ENCODE measurements around the gene PSMB7.

PSMB7 gene

GRCh38 chr9:124321935-124322334 is 93.3 kb downstream of the PSMB7 start:
- no peaks in the 10 kb centered on the region for H3K9me3 ChIP-seq (ENCODE audit: control insufficient read depth, low read depth, low read length)
- no peak overlapping the region for H3K4me3 ChIP-seq (ENCODE audit: low read length)
- no peak overlapping the region for H3K27ac ChIP-seq (ENCODE audit: low read length)
- no peaks in the 10 kb centered on the region for H3K27me3 ChIP-seq (ENCODE audit: control insufficient read depth, insufficient read depth, low read length)
- H3K36me3 ChIP-seq (ENCODE audit: control insufficient read depth, low read depth, low read length) = no peaks in the 10 kb centered on the region
- H3K4me1 ChIP-seq (ENCODE audit: control insufficient read depth, low read depth, low read length) = no peaks in the 10 kb centered on the region
- H3K9ac ChIP-seq (ENCODE audit: low read length) = no peak overlapping the region

- H3K27me3 ChIP-seq (ENCODE audit: control insufficient read depth, insufficient read depth, low read length) = no peaks in the 10 kb centered on the region
- H3K4me3 ChIP-seq (ENCODE audit: low read length) = no peak overlapping the region
- H3K9ac ChIP-seq (ENCODE audit: low read length) = no peak overlapping the region
- no peaks in the 10 kb centered on the region for H3K36me3 ChIP-seq (ENCODE audit: control insufficient read depth, low read depth, low read length)
- no peak overlapping the region for H3K27ac ChIP-seq (ENCODE audit: low read length)
- no peaks in the 10 kb centered on the region for H3K4me1 ChIP-seq (ENCODE audit: control insufficient read depth, low read depth, low read length)
- no peaks in the 10 kb centered on the region for H3K9me3 ChIP-seq (ENCODE audit: control insufficient read depth, low read depth, low read length)
Measured at GRCh38 chr9:124321416-124321815, 93.8 kb downstream of the PSMB7 start.

GRCh38 chr9:124320062-124320973 is 94.9 kb downstream of the PSMB7 start:
- Histone ChIP-seq H3K4me3 (ENCODE audit: low read length) (no peak overlapping the region), H3K9me3 (ENCODE audit: control insufficient read depth, low read depth, low read length) (no peaks in the 10 kb centered on the region), H3K9ac (ENCODE audit: low read length) (no peak overlapping the region), H3K27ac (ENCODE audit: low read length) (no peak overlapping the region), H3K36me3 (ENCODE audit: control insufficient read depth, low read depth, low read length) (no peaks in the 10 kb centered on the region), H3K27me3 (ENCODE audit: control insufficient read depth, insufficient read depth, low read length) (no peaks in the 10 kb centered on the region), H3K4me1 (ENCODE audit: control insufficient read depth, low read depth, low read length) (no peaks in the 10 kb centered on the region)

GRCh38 chr9:124315882-124316281 is 99.4 kb downstream of the PSMB7 start:
- Histone ChIP-seq H3K9me3 (ENCODE audit: control insufficient read depth, low read depth, low read length) (no peaks in the 10 kb centered on the region), H3K9ac (ENCODE audit: low read length) (no peak overlapping the region), H3K27ac (ENCODE audit: low read length) (no peak overlapping the region), H3K4me1 (ENCODE audit: control insufficient read depth, low read depth, low read length) (no peaks in the 10 kb centered on the region), H3K36me3 (ENCODE audit: control insufficient read depth, low read depth, low read length) (no peaks in the 10 kb centered on the region), H3K27me3 (ENCODE audit: control insufficient read depth, insufficient read depth, low read length) (no peaks in the 10 kb centered on the region), H3K4me3 (ENCODE audit: low read length) (no peak overlapping the region)

- H3K36me3 ChIP-seq (ENCODE audit: control insufficient read depth, low read depth, low read length) = no peaks in the 10 kb centered on the region
- no peaks in the 10 kb centered on the region for H3K9me3 ChIP-seq (ENCODE audit: control insufficient read depth, low read depth, low read length)
Measured at GRCh38 chr9:124313940-124314339, 101.3 kb downstream of the PSMB7 start.

GRCh38 chr9:124312290-124313265 is 102.7 kb downstream of the PSMB7 start:
- H3K4me3 ChIP-seq (ENCODE audit: low read length) = no peak overlapping the region
- no peak overlapping the region for H3K27ac ChIP-seq (ENCODE audit: low read length)
- no peaks in the 10 kb centered on the region for H3K9me3 ChIP-seq (ENCODE audit: control insufficient read depth, low read depth, low read length)
- no peaks in the 10 kb centered on the region for H3K27me3 ChIP-seq (ENCODE audit: control insufficient read depth, insufficient read depth, low read length)
- H3K9ac ChIP-seq (ENCODE audit: low read length) = no peak overlapping the region
- H3K4me1 ChIP-seq (ENCODE audit: control insufficient read depth, low read depth, low read length) = no peaks in the 10 kb centered on the region
- no peaks in the 10 kb centered on the region for H3K36me3 ChIP-seq (ENCODE audit: control insufficient read depth, low read depth, low read length)

More at GRCh38 chr9:124313940-124314339, 101.3 kb downstream of the PSMB7 start:
- no peak overlapping the region for H3K4me3 ChIP-seq (ENCODE audit: low read length)
- no peak overlapping the region for H3K27ac ChIP-seq (ENCODE audit: low read length)
- H3K9ac ChIP-seq (ENCODE audit: low read length) = no peak overlapping the region
- H3K4me1 ChIP-seq (ENCODE audit: control insufficient read depth, low read depth, low read length) = no peaks in the 10 kb centered on the region
- no peaks in the 10 kb centered on the region for H3K27me3 ChIP-seq (ENCODE audit: control insufficient read depth, insufficient read depth, low read length)

DNA sequence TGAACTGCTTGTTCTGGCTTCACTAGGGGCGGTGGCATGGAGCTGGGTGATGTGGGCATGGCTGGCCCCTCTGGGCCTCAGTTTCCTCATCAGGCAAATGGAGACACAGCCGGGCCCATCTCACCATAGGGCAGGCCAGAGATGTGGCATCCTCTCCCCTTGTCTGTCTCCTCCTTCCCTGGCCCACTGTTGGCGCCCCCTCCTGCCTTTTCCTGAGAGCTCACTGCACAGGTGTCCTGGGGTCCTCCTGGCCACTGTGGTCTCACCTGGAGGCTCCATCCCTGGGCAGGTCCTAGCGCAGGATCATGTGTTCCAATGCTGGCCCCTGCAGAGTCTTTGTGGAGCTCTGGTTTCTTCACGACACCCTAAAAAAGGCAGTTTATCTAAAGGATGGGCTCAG is 104.0 kb downstream of the PSMB7 start:
- no peak overlapping the region for H3K9ac ChIP-seq (ENCODE audit: low read length)
- no peaks in the 10 kb centered on the region for H3K4me1 ChIP-seq (ENCODE audit: control insufficient read depth, low read depth, low read length)
- H3K4me3 ChIP-seq (ENCODE audit: low read length) = no peak overlapping the region
- no peak overlapping the region for H3K27ac ChIP-seq (ENCODE audit: low read length)
- no peaks in the 10 kb centered on the region for H3K9me3 ChIP-seq (ENCODE audit: control insufficient read depth, low read depth, low read length)
- H3K36me3 ChIP-seq (ENCODE audit: control insufficient read depth, low read depth, low read length) = no peaks in the 10 kb centered on the region
- H3K27me3 ChIP-seq (ENCODE audit: control insufficient read depth, insufficient read depth, low read length) = no peaks in the 10 kb centered on the region

GRCh38 chr9:124309667-124310084 is 105.6 kb downstream of the PSMB7 start:
- Histone ChIP-seq H3K36me3 (ENCODE audit: control insufficient read depth, low read depth, low read length) (no peaks in the 10 kb centered on the region), H3K9ac (ENCODE audit: low read length) (no peak overlapping the region), H3K4me1 (ENCODE audit: control insufficient read depth, low read depth, low read length) (no peaks in the 10 kb centered on the region), H3K27ac (ENCODE audit: low read length) (no peak overlapping the region), H3K9me3 (ENCODE audit: control insufficient read depth, low read depth, low read length) (no peaks in the 10 kb centered on the region), H3K27me3 (ENCODE audit: control insufficient read depth, insufficient read depth, low read length) (no peaks in the 10 kb centered on the region), H3K4me3 (ENCODE audit: low read length) (no peak overlapping the region)

- H3K27me3 ChIP-seq (ENCODE audit: control insufficient read depth, insufficient read depth, low read length) = no peaks in the 10 kb centered on the region
- no peaks in the 10 kb centered on the region for H3K9me3 ChIP-seq (ENCODE audit: control insufficient read depth, low read depth, low read length)
- H3K36me3 ChIP-seq (ENCODE audit: control insufficient read depth, low read depth, low read length) = no peaks in the 10 kb centered on the region
- no peak overlapping the region for H3K27ac ChIP-seq (ENCODE audit: low read length)
- H3K9ac ChIP-seq (ENCODE audit: low read length) = no peak overlapping the region
- H3K4me1 ChIP-seq (ENCODE audit: control insufficient read depth, low read depth, low read length) = no peaks in the 10 kb centered on the region
- H3K4me3 ChIP-seq (ENCODE audit: low read length) = no peak overlapping the region
Measured at GRCh38 chr9:124308606-124309491, 106.4 kb downstream of the PSMB7 start.

DNA sequence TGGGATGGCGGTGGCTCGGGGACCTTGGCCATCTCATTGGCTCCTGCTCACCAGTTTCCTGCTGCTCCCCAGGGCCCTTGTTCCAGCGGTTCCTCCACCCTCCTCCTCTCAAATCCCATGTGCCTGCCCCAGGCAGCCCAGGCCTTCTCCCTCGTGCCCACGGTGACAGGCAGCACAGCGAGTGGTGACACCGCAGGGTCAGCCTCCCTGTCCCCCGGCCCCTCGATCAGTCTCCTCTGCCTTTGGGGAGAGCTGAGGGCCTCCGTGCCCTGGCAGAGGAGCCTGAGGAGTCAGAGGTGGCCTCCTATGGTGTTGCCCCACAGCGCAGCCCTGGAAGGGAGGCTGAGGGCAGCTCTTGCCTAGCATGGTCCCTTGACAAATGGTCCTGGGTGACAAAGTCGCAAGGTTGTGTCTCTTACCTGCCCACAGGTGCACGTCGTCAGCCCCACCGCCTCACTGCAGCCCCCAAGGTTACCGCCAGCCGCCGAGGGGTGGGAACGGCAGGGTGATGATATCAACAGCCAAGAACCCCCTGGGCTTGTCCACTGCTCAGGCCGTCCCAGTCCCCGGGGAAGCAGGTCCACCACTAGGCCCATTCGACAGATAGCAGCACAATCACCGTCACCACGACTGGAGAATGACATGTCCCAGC is 107.7 kb downstream of the PSMB7 start:
- no peaks in the 10 kb centered on the region for H3K36me3 ChIP-seq (ENCODE audit: control insufficient read depth, low read depth, low read length)
- H3K9me3 ChIP-seq (ENCODE audit: control insufficient read depth, low read depth, low read length) = no peaks in the 10 kb centered on the region
- H3K4me1 ChIP-seq (ENCODE audit: control insufficient read depth, low read depth, low read length) = no peaks in the 10 kb centered on the region
- H3K27ac ChIP-seq (ENCODE audit: low read length) = no peak overlapping the region
- H3K27me3 ChIP-seq (ENCODE audit: control insufficient read depth, insufficient read depth, low read length) = no peaks in the 10 kb centered on the region
- no peak overlapping the region for H3K4me3 ChIP-seq (ENCODE audit: low read length)
- H3K9ac ChIP-seq (ENCODE audit: low read length) = no peak overlapping the region
